DMS153 (cell line): Measurements from ENCODE around the gene AOPEP.

Experiments
- DNase-seq: peaks from one replicate; lab custom pipeline; 2025; lab: John Stamatoyannopoulos, UW

Gene AOPEP

GRCh38 chr9:94718936-94719335 is 7.6 kb upstream of the AOPEP start:
- no peak for DNase-seq

- DNase-seq: no peak
Measured at GRCh38 chr9:94719878-94720277, 6.6 kb upstream of the AOPEP start.

- DNase-seq: no peak
Measured at GRCh38 chr9:94720846-94721549, 5.5 kb upstream of the AOPEP start.

GRCh38 chr9:94721754-94722153 is 4.7 kb upstream of the AOPEP start:
- no peak for DNase-seq

GRCh38 chr9:94725293-94725692 is 1.2 kb upstream of the AOPEP start:
- no peak for DNase-seq

- no peak for DNase-seq
Measured at GRCh38 chr9:94728719-94729118, 2.2 kb downstream of the AOPEP start.

GRCh38 chr9:94729199-94729598 is 2.7 kb downstream of the AOPEP start:
- no peak for DNase-seq

GRCh38 chr9:94734054-94734754 is 7.7 kb downstream of the AOPEP start:
- no peak for DNase-seq

GRCh38 chr9:94736759-94737158 is 10.3 kb downstream of the AOPEP start:
- no peak for DNase-seq

- DNase-seq: no peak
Measured at GRCh38 chr9:94740145-94740840, 13.8 kb downstream of the AOPEP start.

- DNase-seq: no peak
Measured at GRCh38 chr9:94741866-94742265, 15.4 kb downstream of the AOPEP start.

GRCh38 chr9:94743035-94743954 is 16.8 kb downstream of the AOPEP start:
- DNase-seq: no peak

GRCh38 chr9:94745806-94746540 is 19.5 kb downstream of the AOPEP start:
- no peak for DNase-seq

- no peak for DNase-seq
Measured at GRCh38 chr9:94746541-94747370, 20.3 kb downstream of the AOPEP start.

GRCh38 chr9:94754976-94755475 is 28.5 kb downstream of the AOPEP start:
- DNase-seq: no peak

- DNase-seq: no peak
Measured at GRCh38 chr9:94757158-94757557, 30.7 kb downstream of the AOPEP start.

GRCh38 chr9:94758031-94758430 is 31.5 kb downstream of the AOPEP start:
- no peak for DNase-seq

GRCh38 chr9:94758880-94759279 is 32.4 kb downstream of the AOPEP start:
- no peak for DNase-seq

GRCh38 chr9:94760010-94760409 is 33.5 kb downstream of the AOPEP start:
- no peak for DNase-seq

GRCh38 chr9:94760660-94761059 is 34.2 kb downstream of the AOPEP start:
- DNase-seq: no peak
